Testis (tissue), 3 donors: ENCODE results near the gene ZNF491. TPM values are rescaled to one million over a fixed set of nuclear protein-coding genes. Genes with fewer than 3 reads are reported as not detected.
"Not testable (repeated sequence)": the region's sequence is repeated elsewhere in the genome, so short reads cannot be mapped to it uniquely, and the experiment has no call there.

Experiments
- DNase-seq: peaks from one replicate; pipeline ENCODE4 v3.0.0-alpha.2; 2019
- H3K27ac ChIP-seq, 2 donors: fragments of 200-600 bp; sonication (generic); one replicate each; pipeline ENCODE4 v1.5.1; 2019
- H3K27me3 ChIP-seq: fragments of 200-600 bp; sonication (generic); one replicate; pipeline ENCODE4 v1.5.1; 2019
- H3K36me3 ChIP-seq: fragments of 200-600 bp; sonication (generic); one replicate; pipeline ENCODE4 v1.5.1; 2017; ENCODE audit warnings: low read depth; ENCODE audit errors: missing control alignments
- H3K4me1 ChIP-seq: fragments of 200-600 bp; sonication (generic); one replicate; pipeline ENCODE4 v1.5.1; 2019
- H3K4me3 ChIP-seq, 2 donors: fragments of 200-600 bp; sonication (generic); one replicate each; pipeline ENCODE4 v1.5.1; 2017 to 2019
- H3K9me3 ChIP-seq: fragments of 200-600 bp; sonication (generic); one replicate; pipeline ENCODE4 v1.5.1; 2017
- POLR2A ChIP-seq: fragments of 450-650 bp; IDR thresholded peaks from one replicate; pipeline ENCODE4 v1.6.1; 2017; ENCODE audit warnings: antibody characterized with exemption, mild to moderate bottlenecking, moderate library complexity
- WGBS, 2 donors: methylation state at CpG; one replicate each; pipeline ENCODE4 v1.1.5; 2018; 5-methylcytosine and 5-hydroxymethylcytosine counted together
- intact Hi-C: fragments of 100-400 bp; cut with DNase I; formaldehyde crosslinking; loops from one replicate; pipeline ENCODE4 v1.15.1; 2023; ENCODE audit warnings: low total_unique reads
- polyA plus RNA-seq: library from polyadenylated mRNA; stranded (reverse); fragments of 350-450 nt; fragmentation: Illumina TruSeq; extraction: RNeasy Lipid Tissue Mini Kit (QIAGEN cat#74804); gene quantifications from one replicate; pipeline ENCODE4 v1.2.3, GENCODE V29; 2014; ENCODE audit warnings: low read depth, low replicate concordance; ENCODE audit not compliant: insufficient read depth
- total RNA-seq, 2 donors: library from RNA; depleted of rRNA; stranded (reverse); fragments of >200 nt; gene quantifications; one replicate each; pipeline ENCODE4 v1.2.3, GENCODE V29; 2016
- TF ChIP-seq, protein P1 (sequence below), 3 experiments: fragments of 450-650 bp in 2 of 3; fragments of 200-600 bp in 1 of 3; sonication (generic) in 1 of 3; IDR thresholded peaks; one replicate each; pipeline ENCODE4 v1.5.1; 2016 to 2019; ENCODE audit warnings: antibody characterized with exemption in 3 of 3, mild to moderate bottlenecking in 2 of 3, moderate library complexity in 1 of 3

Gene ZNF491
- total and polyA plus RNA-seq, 3 donors from 2014 or later, result 0.62 to 2.6 (median 1.2) TPM

DNA sequence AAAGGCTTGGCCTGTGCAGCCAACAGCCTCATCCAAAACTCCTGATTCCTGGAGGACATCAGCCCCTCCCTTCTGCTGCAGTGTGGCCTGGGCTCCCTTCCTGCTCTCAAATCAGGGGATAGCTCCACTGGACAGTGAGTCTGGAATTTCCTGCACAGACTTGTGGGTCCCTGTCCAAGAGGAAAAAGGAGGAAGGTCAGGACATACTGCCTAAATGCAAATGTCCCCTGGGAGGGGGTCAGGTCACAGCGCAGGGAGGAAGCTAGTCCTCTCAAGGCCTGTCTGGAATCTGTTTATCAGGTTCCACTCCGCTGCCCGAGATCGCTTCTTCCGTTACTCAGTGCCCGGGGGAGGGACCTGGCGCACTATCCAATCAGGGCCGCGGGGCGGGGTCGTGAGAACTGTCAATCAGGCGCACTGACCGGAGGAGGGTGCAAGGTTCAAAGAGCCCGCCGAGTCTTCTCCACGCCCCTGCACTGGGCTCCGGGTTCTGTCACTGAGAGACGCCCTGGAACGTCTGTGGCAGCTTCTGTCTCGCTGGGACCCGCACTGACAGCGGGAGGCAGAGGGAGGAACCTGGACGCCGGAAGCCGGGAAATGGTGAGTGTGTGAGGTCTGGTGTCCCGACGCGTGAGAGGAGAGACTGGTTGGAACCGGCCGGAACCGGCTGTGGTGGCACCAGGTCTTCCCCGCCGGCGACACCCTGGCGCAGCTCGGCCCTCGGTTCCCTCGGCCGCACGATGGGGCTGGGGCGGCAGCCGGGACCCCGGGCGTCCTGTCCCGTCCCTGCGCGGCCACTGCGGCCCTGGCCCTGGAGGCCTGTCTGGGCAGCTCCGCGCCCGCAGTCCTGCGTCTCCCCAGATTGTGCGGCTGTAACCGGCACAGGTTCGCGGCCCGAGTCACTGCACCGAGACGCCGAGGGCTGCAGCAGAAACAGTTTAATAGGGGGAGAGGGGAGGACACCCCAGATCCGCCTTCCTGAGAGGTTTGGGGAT is 31.4 kb upstream of the ZNF491 start, which contains the start of gene ZNF441:
ZNF441 (plus strand) TSS at position 404 of the 995 bp plus-strand sequence; CDS start at position 598, 194 bp downstream.
- DNase-seq, result peak; percentile 99
- intact Hi-C loops, result no loop called here
- Histone ChIP-seq H3K4me3 (peak within 1 kb of the TSS; percentile 79 to 81), H3K27me3 (no peaks in the 10 kb centered on the region), H3K27ac (peak within 1 kb of the TSS; percentile 87 to 92), H3K9me3 (no peaks in the 10 kb centered on the region), H3K36me3 (no peaks in the 10 kb centered on the region), H3K4me1 (peaks cover 12% of the 10 kb centered on the region)
- peak; percentile 40 for TF ChIP-seq POLR2A
- TF ChIP-seq, protein P1, sequence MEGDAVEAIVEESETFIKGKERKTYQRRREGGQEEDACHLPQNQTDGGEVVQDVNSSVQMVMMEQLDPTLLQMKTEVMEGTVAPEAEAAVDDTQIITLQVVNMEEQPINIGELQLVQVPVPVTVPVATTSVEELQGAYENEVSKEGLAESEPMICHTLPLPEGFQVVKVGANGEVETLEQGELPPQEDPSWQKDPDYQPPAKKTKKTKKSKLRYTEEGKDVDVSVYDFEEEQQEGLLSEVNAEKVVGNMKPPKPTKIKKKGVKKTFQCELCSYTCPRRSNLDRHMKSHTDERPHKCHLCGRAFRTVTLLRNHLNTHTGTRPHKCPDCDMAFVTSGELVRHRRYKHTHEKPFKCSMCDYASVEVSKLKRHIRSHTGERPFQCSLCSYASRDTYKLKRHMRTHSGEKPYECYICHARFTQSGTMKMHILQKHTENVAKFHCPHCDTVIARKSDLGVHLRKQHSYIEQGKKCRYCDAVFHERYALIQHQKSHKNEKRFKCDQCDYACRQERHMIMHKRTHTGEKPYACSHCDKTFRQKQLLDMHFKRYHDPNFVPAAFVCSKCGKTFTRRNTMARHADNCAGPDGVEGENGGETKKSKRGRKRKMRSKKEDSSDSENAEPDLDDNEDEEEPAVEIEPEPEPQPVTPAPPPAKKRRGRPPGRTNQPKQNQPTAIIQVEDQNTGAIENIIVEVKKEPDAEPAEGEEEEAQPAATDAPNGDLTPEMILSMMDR (IDR thresholded peaks at IDR 0.05), result peak in 1 of 3 experiments; percentile 6
- WGBS, 2 donors, result 0% methylated on average over 28 to 61 of the region's 61 CpGs

DNA sequence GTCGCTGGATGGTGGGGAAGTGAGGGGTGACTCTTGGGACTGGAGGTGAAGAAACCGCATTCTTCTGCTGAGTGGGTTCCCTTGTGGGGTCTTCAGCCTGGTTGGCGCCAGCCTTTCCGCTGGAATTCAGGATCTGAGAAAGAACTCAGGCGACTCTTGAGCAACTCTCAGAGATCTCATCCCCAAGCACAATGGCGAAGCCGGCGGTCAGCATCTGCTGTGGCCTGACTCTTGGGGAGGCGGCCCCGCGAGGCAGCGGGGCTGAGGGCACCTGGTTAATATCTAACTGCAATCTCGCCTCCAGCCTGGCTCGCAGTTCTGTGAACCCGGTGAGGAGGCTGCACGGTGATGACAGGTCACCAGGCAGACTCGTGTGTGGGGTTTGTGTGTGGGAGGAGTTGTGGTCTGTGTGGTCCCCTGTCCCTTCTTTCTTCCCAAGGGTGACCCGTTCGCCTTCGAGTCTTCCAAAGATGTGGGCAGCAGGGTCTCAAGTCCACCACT is 30.6 kb upstream of the ZNF491 start:
- DNase-seq, result peak; percentile 32
- no peaks in the 10 kb centered on the region for H3K9me3 ChIP-seq
- H3K27me3 ChIP-seq, result no peaks in the 10 kb centered on the region
- TF ChIP-seq POLR2A, result no peak
- TF ChIP-seq, protein P1 (IDR thresholded peaks at IDR 0.05), result no peak
- peak overlapping the region; percentile 79 to 81 for H3K4me3 ChIP-seq
- H3K4me1 ChIP-seq, result peaks cover 12% of the 10 kb centered on the region
- intact Hi-C loops, result no loop called here
- H3K27ac ChIP-seq, result peak overlapping the region; percentile 87 to 92
- H3K36me3 ChIP-seq, result no peaks in the 10 kb centered on the region
- 1 to 2% methylated on average over 13 to 20 of the region's 20 CpGs for WGBS, 2 donors

DNA sequence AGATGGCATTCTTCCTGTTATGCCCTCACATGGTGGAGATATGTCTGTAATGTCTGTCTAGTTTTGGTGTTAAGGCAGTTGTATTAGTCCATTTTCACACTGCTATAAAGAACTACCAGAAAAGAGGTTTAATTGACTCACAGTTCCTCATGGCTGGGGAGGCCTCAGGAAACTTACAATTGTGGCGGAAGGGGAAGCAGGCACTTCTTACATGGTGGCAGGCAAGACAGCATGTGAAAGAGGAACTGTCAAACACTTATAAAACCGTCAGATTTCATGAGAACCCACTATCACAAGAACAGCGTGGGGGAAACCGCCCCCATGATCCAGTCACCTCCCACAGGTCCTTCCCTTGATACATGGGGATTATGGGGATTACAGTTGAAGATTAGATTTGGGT is 28.3 kb upstream of the ZNF491 start:
- H3K4me3 ChIP-seq, result no peak overlapping the region
- peaks cover 12% of the 10 kb centered on the region for H3K4me1 ChIP-seq
- no peaks in the 10 kb centered on the region for H3K27me3 ChIP-seq
- no peak for TF ChIP-seq POLR2A
- TF ChIP-seq, protein P1 (IDR thresholded peaks at IDR 0.05), result no peak
- H3K27ac ChIP-seq, result no peak overlapping the region
- 95 to 98% methylated on average over 4 of the region's 4 CpGs for WGBS, 2 donors
- no peak for DNase-seq
- intact Hi-C loops, result no loop called here
- H3K36me3 ChIP-seq, result no peaks in the 10 kb centered on the region
- H3K9me3 ChIP-seq, result no peaks in the 10 kb centered on the region

DNA sequence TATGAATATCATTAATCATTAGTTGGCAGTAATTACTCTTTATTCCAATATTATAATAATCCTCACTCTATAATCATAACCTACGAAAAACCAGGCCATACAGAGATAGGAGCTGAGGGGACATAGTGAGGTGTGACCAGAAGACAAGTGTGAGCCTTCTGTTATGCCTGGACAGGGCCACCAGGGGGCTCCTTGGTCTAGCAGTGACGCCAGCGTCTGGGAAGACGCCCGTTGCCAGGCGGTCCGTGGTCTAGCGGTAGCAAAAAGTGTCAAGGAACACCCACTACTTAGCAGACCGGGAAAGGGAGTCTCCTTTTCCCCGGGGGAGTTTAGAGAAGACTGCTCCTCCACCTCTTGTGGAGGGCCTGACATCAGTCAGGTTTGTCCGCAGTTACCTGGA is 26.8 kb upstream of the ZNF491 start:
- intact Hi-C loops, result not testable (repeated sequence)
- 82 to 84% methylated on average over 11 of the region's 11 CpGs for WGBS, 2 donors

DNA sequence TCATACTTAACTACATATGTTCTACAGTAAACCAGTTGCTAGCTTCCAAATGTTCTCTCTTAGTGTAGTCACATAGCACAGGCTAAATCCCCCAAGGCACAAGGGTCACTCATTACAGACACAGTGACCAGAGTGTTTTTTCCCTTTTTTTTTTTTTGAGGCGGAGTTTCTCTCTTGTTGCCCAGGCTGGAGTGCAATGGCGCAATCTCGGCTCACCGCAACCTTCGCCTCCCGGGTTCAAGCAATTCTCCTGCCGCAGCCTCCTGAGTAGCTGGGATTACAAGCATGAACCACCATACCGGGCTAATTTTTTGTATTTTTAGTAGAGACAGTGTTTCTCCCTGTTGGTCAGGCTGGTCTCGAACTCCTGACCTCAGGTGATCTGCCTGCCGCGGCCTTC is 21.7 kb upstream of the ZNF491 start:
- H3K27ac ChIP-seq, H3K9me3 ChIP-seq: not testable (repeated sequence)
- 95 to 98% methylated on average over 11 of the region's 11 CpGs for WGBS, 2 donors

More for the DNA sequence above, 26.8 kb upstream of the ZNF491 start:
- TF ChIP-seq, protein P1 (IDR thresholded peaks at IDR 0.05), result peak in 1 of 3 experiments; percentile 19
- not testable (repeated sequence) for H3K4me1 ChIP-seq, H3K4me3 ChIP-seq, H3K9me3 ChIP-seq, H3K27ac ChIP-seq, H3K36me3 ChIP-seq, H3K27me3 ChIP-seq
- DNase-seq, result peak; percentile 28

More for the DNA sequence above, 21.7 kb upstream of the ZNF491 start:
- intact Hi-C loops, result loop anchor here (5.0 kb wide), 1 partner anchor 691 kb away; no protein-coding TSS in a partner anchor
- DNase-seq, H3K36me3 ChIP-seq, H3K27me3 ChIP-seq, H3K4me1 ChIP-seq, H3K4me3 ChIP-seq: not testable (repeated sequence)
